OCI-LY7 (cell line): ENCODE results near the gene ANKRD35. TPM values are rescaled to one million over a fixed set of nuclear protein-coding genes. Genes with fewer than 3 reads are reported as not detected.

Source experiments
- BruUV-seq: library from RNA; stranded (reverse); fragments of 400-500 nt; replicated peaks from 2 replicates; lab custom pipeline; 2021; lab: Mats Ljungman, UMichigan
- CTCF ChIA-PET: fragments of 300-600 bp; sonication (Branson Sonifier 250); formaldehyde crosslinking; loops from one replicate; lab custom pipeline; 2022; ENCODE audit warnings: antibody characterized with exemption; ENCODE audit not compliant: unreplicated experiment; lab: Charles Lee
- POLR2A ChIA-PET: fragments of 300-600 bp; sonication (Branson Sonifier 250); formaldehyde crosslinking; loops from one replicate; lab custom pipeline; 2022; ENCODE audit warnings: antibody characterized with exemption; lab: Charles Lee
- DNase-seq: peaks from one replicate; pipeline ENCODE4 v3.0.0-alpha.2; 2015; ENCODE audit warnings: low spot score
- H2AFZ ChIP-seq: fragments of 200-600 bp; sonication (generic), shearing (Covaris generic); 2 replicates; pipeline ENCODE4 v1.6.1; 2014; ENCODE audit warnings: mild to moderate bottlenecking, antibody characterized with exemption, low read length, moderate library complexity
- H3K27ac ChIP-seq: fragments of 200-600 bp; sonication (generic); 2 replicates; pipeline ENCODE4 v1.5.1; 2014; ENCODE audit warnings: mixed run types, low read depth, mild to moderate bottlenecking, moderate library complexity, low read length, inconsistent platforms; ENCODE audit not compliant: poor library complexity, severe bottlenecking
- H3K36me3 ChIP-seq: fragments of 200-600 bp; sonication (generic); 2 replicates; pipeline ENCODE4 v1.6.1; 2014; ENCODE audit warnings: mild to moderate bottlenecking, antibody characterized with exemption, low read length, moderate library complexity, mixed read lengths; ENCODE audit not compliant: insufficient read depth
- H3K4me1 ChIP-seq: fragments of 200-600 bp; sonication (generic); 2 replicates; pipeline ENCODE4 v1.5.1; 2014; ENCODE audit warnings: mild to moderate bottlenecking, low read length; ENCODE audit not compliant: insufficient read depth, poor library complexity, severe bottlenecking
- H3K4me2 ChIP-seq: fragments of 200-600 bp; sonication (generic); 2 replicates; pipeline ENCODE4 v1.6.1; 2014; ENCODE audit warnings: mild to moderate bottlenecking, low read length
- H3K4me3 ChIP-seq: fragments of 200-600 bp; sonication (generic); 2 replicates; pipeline ENCODE4 v1.5.1; 2014; ENCODE audit warnings: mild to moderate bottlenecking, low read depth, low read length; ENCODE audit not compliant: poor library complexity, severe bottlenecking
- H3K79me2 ChIP-seq: fragments of 200-600 bp; sonication (generic); 2 replicates; pipeline ENCODE4 v1.6.1; 2016; ENCODE audit warnings: low read depth, mild to moderate bottlenecking, low read length, moderate library complexity, mixed read lengths; ENCODE audit not compliant: insufficient read depth
- H3K9me2 ChIP-seq: fragments of 200-600 bp; sonication (generic); 2 replicates; pipeline ENCODE4 v1.6.1; 2016; ENCODE audit warnings: mild to moderate bottlenecking, low read length, mixed read lengths; ENCODE audit not compliant: insufficient read depth
- H3K9me3 ChIP-seq: fragments of 200-600 bp; sonication (generic); 2 replicates; pipeline ENCODE4 v1.6.1; 2014; ENCODE audit warnings: mild to moderate bottlenecking, mixed run types, low read length, mixed read lengths
- H4K20me1 ChIP-seq: fragments of 200-600 bp; sonication (generic); 2 replicates; pipeline ENCODE4 v1.6.1; 2014; ENCODE audit warnings: mild to moderate bottlenecking, antibody characterized with exemption, low read length, moderate library complexity, mixed read lengths; ENCODE audit not compliant: insufficient read depth
- EZH2phosphoT487 ChIP-seq: fragments of 200-600 bp; sonication (generic); IDR thresholded peaks from 2 replicates; pipeline ENCODE4 v1.6.1; 2018; ENCODE audit warnings: low read depth, borderline replicate concordance, mild to moderate bottlenecking, mixed run types, antibody characterized with exemption, low read length, moderate library complexity, mixed read lengths
- intact Hi-C: fragments of 100-400 bp; cut with micrococcal nuclease; formaldehyde crosslinking; loops from one replicate; pipeline ENCODE4 v1.10.0; 2022; ENCODE audit not compliant: unreplicated experiment
- total RNA-seq, 2 experiments: library from RNA; depleted of rRNA in 1 of 2; stranded (reverse); fragments of >200 nt in 1 of 2; shearing (Covaris generic) in 1 of 2; gene quantifications; 2 replicates each; pipeline ENCODE4 v1.2.3, GENCODE V29; 2014 to 2022
- TF ChIP-seq, protein P1 (sequence below): fragments of 200-600 bp; sonication (generic); conservative IDR thresholded peaks from 2 replicates; pipeline ENCODE4 v1.5.1; 2014; ENCODE audit warnings: mild to moderate bottlenecking, antibody characterized with exemption, low read length, moderate library complexity, mixed read lengths

The ANKRD35 gene
- total RNA-seq, 2 experiments from 2014 or later: not detected

DNA sequence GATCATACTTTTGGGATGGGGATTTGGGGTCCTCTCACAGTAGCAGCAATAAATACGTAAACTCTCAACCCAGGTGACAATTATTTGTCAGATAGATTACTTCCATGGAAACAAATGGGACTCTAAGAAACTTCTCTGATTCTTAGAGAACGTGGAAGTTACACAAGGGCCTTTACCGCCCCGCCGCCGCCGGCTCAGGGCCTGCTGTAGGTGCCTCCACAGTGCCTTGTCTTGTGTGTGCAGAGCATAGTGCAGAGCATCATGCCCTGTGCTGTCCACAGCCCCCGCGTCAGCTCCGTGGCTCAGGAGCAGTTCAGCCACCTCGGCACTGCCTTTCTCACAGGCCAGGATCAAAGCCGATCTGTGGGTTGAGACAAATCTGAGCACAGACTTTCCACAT is 11.0 kb downstream of the ANKRD35 start:
- Histone ChIP-seq H3K9me3 (no peaks in the 10 kb centered on the region), H4K20me1 (no peaks in the 10 kb centered on the region), H3K27ac (no peak overlapping the region), H3K36me3 (no peaks in the 10 kb centered on the region), H3K9me2 (no peaks in the 10 kb centered on the region), H3K4me1 (no peaks in the 10 kb centered on the region), H3K79me2 (no peaks in the 10 kb centered on the region), H2AFZ (no peak overlapping the region), H3K4me3 (no peak overlapping the region), H3K4me2 (no peak overlapping the region)
- CTCF ChIA-PET: no interaction called here
- DNase-seq: no peak
- intact Hi-C loops: no loop called here
- BruUV-seq: no TSS peak
- no peak for TF ChIP-seq EZH2phosphoT487
- TF ChIP-seq, protein P1, sequence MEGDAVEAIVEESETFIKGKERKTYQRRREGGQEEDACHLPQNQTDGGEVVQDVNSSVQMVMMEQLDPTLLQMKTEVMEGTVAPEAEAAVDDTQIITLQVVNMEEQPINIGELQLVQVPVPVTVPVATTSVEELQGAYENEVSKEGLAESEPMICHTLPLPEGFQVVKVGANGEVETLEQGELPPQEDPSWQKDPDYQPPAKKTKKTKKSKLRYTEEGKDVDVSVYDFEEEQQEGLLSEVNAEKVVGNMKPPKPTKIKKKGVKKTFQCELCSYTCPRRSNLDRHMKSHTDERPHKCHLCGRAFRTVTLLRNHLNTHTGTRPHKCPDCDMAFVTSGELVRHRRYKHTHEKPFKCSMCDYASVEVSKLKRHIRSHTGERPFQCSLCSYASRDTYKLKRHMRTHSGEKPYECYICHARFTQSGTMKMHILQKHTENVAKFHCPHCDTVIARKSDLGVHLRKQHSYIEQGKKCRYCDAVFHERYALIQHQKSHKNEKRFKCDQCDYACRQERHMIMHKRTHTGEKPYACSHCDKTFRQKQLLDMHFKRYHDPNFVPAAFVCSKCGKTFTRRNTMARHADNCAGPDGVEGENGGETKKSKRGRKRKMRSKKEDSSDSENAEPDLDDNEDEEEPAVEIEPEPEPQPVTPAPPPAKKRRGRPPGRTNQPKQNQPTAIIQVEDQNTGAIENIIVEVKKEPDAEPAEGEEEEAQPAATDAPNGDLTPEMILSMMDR: no peak
- POLR2A ChIA-PET: interaction anchor here (1.1 kb wide), 1 partner anchor 161 kb away, joined by 3 read pairs; no protein-coding TSS in a partner anchor

DNA sequence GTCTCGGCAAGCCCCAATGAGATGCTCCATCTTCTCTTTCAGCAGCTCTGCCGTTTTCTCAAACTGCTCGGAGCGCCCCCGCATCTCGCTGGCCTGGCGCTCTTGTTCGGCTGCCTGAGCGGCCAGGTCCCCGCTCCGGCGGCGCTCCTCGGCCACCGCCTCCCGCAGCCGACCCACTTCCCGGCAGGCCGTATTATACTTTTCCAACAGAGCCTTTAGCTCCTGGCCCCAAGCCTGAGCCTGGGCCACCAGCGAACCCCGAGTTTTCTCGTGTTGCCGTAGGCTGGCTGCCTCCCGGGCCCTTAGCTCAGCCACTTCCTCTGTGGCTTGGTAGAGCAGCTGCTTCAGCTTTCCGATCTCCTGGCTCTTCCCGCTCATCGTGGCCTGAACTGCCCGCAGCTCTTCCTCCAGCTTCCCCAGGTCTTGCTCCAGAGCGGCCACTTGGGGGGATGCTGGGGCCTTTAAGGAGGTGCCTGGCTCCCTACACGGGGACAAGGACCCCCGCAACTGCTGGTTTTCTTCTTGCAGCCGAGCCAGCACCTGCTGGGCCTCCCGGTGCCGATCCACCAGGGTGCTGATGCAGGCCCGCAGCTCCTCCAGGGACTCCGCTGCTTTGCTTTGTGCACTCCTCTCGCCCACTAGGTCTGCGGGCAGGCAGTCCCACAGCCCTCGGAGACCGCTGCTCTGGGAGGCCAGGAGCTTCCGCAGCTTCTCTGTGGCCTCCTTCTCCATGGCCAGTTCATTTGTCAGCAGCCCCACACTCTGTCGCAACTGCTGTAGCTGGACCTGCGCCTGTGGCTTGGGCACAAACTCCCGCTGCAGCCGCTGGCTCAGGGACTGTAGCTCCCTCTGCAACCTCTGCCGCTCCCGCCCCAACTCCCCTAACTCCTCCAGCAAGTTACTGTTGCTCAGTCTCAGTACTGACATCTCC is 13.4 kb downstream of the ANKRD35 start:
- Histone ChIP-seq H3K4me2 (no peak overlapping the region), H4K20me1 (no peaks in the 10 kb centered on the region), H3K27ac (no peak overlapping the region), H3K36me3 (no peaks in the 10 kb centered on the region), H3K4me1 (no peaks in the 10 kb centered on the region), H3K9me3 (no peaks in the 10 kb centered on the region), H3K9me2 (no peaks in the 10 kb centered on the region), H3K4me3 (no peak overlapping the region), H3K79me2 (no peaks in the 10 kb centered on the region), H2AFZ (no peak overlapping the region)
- intact Hi-C loops: no loop called here
- no peak for DNase-seq
- ChIA-PET POLR2A (interaction anchor here (1.2 to 1.5 kb wide), 2 partner anchors 11 kb away, joined by 3 read pairs; no protein-coding TSS in a partner anchor), CTCF (interaction anchor here (0.8 kb wide), 1 partner anchor 85 kb away, joined by 3 read pairs; the partner anchor contains the start of gene LIX1L)
- TF ChIP-seq, protein P1: no peak
- no peak for TF ChIP-seq EZH2phosphoT487
- BruUV-seq: no TSS peak

DNA sequence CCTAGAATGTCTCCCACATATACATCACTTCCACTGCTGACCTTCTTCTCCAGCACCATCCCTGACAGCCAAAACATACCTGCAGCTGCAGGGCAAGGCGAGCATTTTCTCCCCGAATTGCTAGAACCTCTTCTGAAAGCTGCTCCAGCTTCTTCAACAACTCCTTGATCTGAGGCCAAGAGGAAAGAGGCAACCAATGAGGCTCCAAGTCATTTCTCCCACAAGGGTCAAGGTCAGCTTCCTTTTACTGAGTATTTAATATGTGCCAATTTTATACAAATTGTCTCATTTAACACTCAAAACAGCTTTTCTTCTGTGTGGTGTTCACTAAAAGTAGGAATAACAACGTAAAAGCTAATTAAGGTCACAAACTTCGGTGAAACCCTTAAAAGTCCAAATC is 17.4 kb downstream of the ANKRD35 start:
- ChIA-PET POLR2A (interaction anchor here (0.6 to 4.4 kb wide), 2 partner anchors 9 to 43 kb away, joined by 3 to 24 read pairs; partner anchors contain the start of gene PIAS3), CTCF (no interaction called here)
- no peaks in the 10 kb centered on the region for H3K9me3 ChIP-seq
- intact Hi-C loops: no loop called here
- DNase-seq: no peak
- no TSS peak for BruUV-seq
- H3K79me2 ChIP-seq: no peaks in the 10 kb centered on the region
- H4K20me1 ChIP-seq: no peaks in the 10 kb centered on the region
- no peak for TF ChIP-seq EZH2phosphoT487
- TF ChIP-seq, protein P1: no peak
- H3K4me1 ChIP-seq: no peaks in the 10 kb centered on the region
- no peak overlapping the region for H3K27ac ChIP-seq
- no peak overlapping the region for H3K4me3 ChIP-seq
- H2AFZ ChIP-seq: no peak overlapping the region
- no peaks in the 10 kb centered on the region for H3K9me2 ChIP-seq
- no peak overlapping the region for H3K4me2 ChIP-seq
- H3K36me3 ChIP-seq: no peaks in the 10 kb centered on the region
